ENCODE results near the gene EEF1AKMT1.

The EEF1AKMT1 gene, protein sequence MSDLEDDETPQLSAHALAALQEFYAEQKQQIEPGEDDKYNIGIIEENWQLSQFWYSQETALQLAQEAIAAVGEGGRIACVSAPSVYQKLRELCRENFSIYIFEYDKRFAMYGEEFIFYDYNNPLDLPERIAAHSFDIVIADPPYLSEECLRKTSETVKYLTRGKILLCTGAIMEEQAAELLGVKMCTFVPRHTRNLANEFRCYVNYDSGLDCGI

DNA sequence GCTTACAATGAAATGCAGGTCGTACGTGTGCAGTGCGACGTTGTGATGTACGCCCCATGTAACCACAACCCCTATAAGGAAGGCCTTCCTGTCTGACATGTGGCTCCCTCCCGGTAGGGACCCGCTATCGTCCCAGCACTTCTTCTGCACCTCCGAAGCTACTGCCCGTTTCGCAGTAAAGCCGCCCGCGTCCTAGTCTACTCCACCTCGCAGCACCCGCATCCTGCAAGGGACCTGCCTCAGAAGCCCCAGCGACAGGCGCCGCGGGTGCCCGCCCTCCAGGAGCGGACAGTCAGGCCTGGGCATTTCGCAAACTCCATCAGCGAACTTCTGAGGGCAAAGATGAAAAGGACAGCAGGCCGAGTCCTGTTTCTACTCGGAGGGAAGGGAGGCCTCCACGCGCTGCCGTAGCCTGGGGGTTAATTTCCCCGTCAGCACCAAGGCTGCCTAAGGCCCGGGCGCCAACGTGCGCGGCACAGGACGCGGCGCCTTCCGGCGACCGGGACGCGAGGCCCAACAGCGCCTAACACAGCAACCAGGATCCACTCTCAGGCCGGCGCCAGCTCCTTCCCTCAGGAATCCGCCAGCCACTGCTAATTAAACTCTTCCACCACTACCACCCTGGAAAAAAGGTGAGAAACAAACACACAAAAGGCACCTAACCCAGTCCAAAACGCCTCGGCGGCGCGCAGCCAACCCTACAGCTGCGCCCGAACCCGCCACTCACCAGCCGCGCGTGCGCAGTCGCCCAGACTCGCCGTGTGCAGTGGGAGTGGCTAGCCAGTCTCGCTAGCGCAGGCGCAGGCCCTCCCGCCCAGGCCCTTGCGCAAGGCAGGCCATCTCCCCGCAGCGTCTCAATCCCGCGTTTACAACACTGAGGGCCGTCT is at the start of gene EEF1AKMT1:
EEF1AKMT1 (minus strand) TSS at position 768 of the 887 bp plus-strand sequence. CDS start 16,363 bp downstream, outside the sequence.
- TF ChIP-seq, protein P1, sequence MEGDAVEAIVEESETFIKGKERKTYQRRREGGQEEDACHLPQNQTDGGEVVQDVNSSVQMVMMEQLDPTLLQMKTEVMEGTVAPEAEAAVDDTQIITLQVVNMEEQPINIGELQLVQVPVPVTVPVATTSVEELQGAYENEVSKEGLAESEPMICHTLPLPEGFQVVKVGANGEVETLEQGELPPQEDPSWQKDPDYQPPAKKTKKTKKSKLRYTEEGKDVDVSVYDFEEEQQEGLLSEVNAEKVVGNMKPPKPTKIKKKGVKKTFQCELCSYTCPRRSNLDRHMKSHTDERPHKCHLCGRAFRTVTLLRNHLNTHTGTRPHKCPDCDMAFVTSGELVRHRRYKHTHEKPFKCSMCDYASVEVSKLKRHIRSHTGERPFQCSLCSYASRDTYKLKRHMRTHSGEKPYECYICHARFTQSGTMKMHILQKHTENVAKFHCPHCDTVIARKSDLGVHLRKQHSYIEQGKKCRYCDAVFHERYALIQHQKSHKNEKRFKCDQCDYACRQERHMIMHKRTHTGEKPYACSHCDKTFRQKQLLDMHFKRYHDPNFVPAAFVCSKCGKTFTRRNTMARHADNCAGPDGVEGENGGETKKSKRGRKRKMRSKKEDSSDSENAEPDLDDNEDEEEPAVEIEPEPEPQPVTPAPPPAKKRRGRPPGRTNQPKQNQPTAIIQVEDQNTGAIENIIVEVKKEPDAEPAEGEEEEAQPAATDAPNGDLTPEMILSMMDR (conservative IDR thresholded peaks at IDR 0.05) = no peak
- H3K27ac ChIP-seq = peak within 1 kb of the TSS; percentile 89

DNA sequence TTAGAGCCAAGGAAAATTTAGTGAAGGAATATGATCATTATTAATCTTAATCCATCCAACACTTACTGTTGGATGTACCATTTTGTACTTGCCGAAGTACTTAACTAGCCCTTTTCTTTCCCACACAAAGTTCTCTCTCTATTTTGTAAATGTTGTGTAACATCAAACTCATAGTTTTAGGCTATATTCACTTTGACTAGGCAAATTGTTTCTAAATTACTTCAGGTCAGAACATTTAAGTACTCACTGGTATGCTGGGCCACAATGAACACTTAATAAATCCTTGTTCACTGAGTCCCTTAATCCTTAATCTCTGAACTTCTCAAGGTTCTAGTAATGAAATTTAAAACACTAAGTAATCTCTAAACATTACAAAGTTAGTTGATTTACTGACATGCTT is 49.3 kb upstream of the EEF1AKMT1 start:
- TF ChIP-seq, protein P1 (conservative IDR thresholded peaks at IDR 0.05) = no peak
- H3K27ac ChIP-seq = no peak overlapping the region

DNA sequence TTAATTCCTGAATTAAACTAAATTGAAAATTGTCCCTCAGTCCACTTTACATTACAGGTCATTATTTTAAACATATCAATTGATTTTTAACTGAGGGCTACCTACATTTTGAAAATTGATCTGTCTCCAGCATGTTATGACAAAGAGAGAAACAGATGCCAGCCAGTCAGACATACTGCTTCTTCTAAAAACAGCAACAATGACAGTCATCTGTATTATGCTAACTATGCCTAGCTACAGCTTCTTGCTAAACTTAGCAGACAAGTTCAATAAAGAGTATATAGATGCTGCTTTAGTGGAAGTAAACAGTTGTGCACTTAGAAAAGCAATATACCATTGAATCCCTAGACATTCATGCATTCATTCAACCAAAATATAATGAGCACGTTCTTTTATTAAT is 48.6 kb upstream of the EEF1AKMT1 start:
- H3K27ac ChIP-seq = no peak overlapping the region
- TF ChIP-seq, protein P1 (conservative IDR thresholded peaks at IDR 0.05) = no peak

DNA sequence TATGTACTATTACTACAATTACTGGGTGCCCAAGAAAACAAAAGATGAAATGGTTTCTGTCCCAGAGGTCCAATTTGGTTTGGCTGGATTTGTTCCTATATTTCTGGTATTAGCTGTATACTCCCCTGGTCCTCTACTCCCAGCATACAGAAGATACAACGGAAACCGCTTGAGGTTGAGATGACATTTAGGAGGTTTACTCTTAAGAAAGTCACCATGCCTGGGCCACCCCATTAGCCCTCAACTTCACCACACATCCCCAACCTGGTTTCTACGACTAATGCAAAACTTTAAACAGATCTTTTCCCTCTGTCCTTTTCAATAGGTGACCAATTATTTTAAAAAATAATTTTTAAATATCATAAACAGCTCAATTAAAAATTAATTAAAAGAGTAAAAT is 46.0 kb upstream of the EEF1AKMT1 start:
- H3K27ac ChIP-seq = no peak overlapping the region
- TF ChIP-seq, protein P1 (conservative IDR thresholded peaks at IDR 0.05) = no peak

DNA sequence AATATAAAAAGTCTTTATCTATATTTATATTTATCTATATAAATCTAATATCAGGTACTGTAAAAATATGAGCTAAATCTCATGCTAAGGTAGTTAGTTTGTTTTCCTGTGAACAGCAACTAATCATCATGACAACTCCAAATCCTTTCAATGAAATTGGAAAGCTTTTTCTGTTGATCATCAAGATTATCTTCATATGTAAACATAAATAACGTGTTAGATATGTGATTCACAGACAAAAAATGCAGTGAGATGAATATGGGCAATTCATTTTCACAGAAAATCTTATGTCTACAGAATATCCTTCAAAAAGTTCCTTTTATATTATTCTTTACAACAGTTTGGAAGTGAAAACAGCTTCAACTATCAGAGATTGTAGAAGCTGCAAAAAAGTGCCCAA is 41.7 kb upstream of the EEF1AKMT1 start:
- TF ChIP-seq, protein P1 (conservative IDR thresholded peaks at IDR 0.05) = no peak
- no peak overlapping the region for H3K27ac ChIP-seq

DNA sequence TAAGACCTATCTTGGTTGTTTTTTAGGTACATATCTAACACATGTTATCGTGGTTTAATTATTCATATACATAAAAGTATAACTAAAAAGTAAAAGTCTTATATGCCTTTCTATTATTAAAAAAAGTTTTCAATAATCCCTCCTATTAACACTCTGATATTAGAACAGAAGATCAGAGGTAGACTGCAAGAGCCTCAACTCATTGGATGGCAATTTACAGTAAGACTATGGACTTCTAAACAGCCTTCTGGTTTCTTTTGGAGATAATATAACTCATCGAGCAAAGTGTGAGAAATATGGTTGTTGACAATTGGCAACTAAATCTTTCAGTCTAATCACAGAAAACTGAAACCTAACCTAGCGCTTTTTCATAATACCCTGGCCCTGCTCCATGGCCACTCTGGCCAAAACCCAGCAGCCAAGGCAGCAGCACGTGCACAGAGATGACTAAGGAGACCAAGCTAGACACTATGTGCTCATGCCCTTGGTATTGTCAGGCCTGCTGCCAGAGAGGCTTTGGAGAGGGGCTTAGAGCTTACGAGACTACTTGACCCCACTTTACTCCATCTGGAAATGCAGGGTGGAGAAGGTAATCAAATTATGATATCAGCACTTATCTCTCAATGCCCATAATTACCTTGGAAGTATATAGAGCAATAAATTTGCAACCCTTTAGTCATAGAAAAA is 40.6 kb upstream of the EEF1AKMT1 start:
- H3K27ac ChIP-seq = peak overlapping the region; percentile 22
- TF ChIP-seq, protein P1 (conservative IDR thresholded peaks at IDR 0.05) = no peak

DNA sequence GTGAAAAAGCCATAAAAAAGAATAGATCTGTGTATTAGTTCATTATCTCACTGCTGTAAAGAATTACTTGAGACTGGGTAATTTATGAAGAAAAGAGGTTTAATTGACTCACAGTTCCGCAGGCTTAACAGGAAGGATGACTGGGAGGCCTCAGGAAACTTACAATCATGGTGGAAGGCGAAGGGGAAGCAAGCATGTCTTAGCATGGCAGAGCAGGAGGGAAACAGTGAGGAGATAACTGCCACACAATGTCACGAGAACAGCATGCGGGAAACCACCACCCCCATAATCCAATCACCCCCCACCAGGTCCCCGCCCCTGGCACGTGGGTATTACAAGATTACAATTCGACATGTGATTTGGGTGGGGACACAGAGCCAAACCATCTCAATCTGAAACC is 39.1 kb upstream of the EEF1AKMT1 start:
- TF ChIP-seq, protein P1 (conservative IDR thresholded peaks at IDR 0.05) = no peak
- no peak overlapping the region for H3K27ac ChIP-seq
